ENCODE measurements around the gene TFDP1.

TFDP1 gene

DNA sequence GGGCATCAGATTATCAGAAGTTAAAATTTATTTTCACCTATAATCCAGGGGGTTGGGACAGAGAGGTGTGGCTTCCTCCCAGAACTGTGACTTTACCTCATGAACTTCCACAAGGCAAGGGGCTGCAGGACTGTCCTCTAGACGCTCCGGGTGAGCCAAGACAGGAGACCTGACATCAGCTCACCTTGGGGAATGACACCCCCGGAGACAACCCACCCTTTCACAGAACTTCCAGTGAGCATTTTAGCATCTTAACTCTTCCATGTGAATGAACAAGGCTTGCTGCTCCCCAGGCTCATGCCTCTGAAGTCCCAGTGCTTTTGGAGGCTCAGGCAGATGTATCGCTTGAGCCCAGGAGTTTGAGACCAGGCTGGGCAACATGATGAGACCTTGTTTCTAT is 29.4 kb upstream of the TFDP1 start:
- DNase-seq (ENCODE audit: low read depth): no peak
- no peak overlapping the region for H3K4me3 ChIP-seq (ENCODE audit: low read length)
- TF ChIP-seq, protein P1, sequence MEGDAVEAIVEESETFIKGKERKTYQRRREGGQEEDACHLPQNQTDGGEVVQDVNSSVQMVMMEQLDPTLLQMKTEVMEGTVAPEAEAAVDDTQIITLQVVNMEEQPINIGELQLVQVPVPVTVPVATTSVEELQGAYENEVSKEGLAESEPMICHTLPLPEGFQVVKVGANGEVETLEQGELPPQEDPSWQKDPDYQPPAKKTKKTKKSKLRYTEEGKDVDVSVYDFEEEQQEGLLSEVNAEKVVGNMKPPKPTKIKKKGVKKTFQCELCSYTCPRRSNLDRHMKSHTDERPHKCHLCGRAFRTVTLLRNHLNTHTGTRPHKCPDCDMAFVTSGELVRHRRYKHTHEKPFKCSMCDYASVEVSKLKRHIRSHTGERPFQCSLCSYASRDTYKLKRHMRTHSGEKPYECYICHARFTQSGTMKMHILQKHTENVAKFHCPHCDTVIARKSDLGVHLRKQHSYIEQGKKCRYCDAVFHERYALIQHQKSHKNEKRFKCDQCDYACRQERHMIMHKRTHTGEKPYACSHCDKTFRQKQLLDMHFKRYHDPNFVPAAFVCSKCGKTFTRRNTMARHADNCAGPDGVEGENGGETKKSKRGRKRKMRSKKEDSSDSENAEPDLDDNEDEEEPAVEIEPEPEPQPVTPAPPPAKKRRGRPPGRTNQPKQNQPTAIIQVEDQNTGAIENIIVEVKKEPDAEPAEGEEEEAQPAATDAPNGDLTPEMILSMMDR (conservative IDR thresholded peaks at IDR 0.05; ENCODE audit: low read depth, low read length): no peak

- DNase-seq (ENCODE audit: low read depth): no peak
- TF ChIP-seq, protein P1 (conservative IDR thresholded peaks at IDR 0.05; ENCODE audit: low read depth, low read length): no peak
- no peak overlapping the region for H3K4me3 ChIP-seq (ENCODE audit: low read length)
These were observed 27.5 kb upstream of the TFDP1 start for GRCh38 chr13:113557013-113557412.

DNA sequence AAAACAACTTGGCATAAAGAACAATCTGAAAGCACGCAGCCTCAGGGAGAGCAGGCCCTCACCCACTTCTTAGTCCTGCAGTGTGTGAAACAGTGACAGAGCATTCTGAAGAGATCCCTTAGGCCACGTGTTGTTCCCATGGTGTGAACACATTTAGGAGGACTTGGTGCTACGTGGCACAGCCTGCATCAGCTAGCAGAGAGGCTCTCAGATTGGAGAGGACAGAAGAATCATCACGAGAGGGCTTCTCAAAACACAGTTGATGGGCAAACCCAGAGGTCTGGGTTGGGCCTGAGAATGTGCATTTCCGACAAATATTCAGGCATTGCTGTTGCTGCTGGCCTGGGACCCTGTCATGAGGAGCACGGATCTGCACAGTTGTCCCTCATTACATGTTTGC is 26.1 kb upstream of the TFDP1 start:
- TF ChIP-seq, protein P1 (conservative IDR thresholded peaks at IDR 0.05; ENCODE audit: low read depth, low read length): no peak
- no peak overlapping the region for H3K4me3 ChIP-seq (ENCODE audit: low read length)
- no peak for DNase-seq (ENCODE audit: low read depth)

DNA sequence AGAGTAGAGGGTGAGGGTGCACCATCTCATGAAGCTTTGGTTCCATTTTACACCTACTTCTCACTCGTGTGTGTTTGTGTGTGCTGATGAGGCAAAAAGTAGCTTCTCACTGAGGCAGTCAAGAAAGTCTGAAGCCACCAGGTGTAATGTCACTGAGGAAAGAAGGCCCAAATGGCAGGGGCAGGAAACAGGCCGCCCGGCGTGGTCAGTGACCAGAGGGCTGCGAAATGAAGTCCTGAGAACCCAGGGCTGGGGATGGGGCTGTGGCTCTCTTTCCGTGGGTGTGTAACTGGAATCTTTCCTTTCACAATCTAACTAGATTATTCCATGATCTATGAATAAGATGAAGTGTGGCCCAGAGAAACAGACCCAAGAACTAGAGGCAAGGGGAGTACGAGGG is 25.5 kb upstream of the TFDP1 start:
- DNase-seq (ENCODE audit: low read depth): no peak
- TF ChIP-seq, protein P1 (conservative IDR thresholded peaks at IDR 0.05; ENCODE audit: low read depth, low read length): no peak
- no peak overlapping the region for H3K4me3 ChIP-seq (ENCODE audit: low read length)

DNA sequence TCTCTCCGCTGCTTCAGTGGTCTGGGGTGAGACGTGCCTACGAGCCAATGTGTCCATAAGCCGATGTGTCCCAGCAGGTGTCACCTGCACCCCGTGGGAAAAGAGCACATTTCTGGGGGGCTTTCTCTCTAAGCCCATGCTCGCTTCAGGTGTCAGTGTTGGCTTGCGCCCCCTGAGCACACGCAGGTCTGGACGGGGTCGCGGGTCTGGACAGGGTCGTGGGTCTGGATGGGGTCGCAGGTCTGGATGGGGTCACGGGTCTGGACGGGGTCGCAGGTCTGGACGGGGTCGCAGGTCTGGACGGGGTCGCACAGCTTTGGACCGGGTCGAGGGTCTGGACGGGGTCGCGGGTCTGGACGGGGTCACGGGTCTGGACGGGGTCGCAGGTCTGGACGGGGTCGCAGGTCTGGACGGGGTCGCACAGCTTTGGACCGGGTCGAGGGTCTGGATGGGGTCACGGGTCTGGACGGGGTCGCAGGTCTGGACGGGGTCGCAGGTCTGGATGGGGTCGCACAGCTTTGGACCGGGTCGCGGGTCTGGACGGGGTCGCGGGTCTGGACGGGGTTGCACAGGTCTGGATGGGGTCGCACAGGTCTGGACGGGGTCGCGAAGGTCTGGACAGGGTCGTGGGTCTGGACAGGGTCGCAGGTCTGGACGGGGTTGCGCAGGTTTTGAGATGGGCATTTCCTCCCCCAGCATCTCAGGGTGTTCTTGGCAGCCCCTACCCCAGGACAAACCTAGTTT is 24.5 kb upstream of the TFDP1 start:
- H3K4me3 ChIP-seq (ENCODE audit: low read length): no peak overlapping the region
- TF ChIP-seq, protein P1 (conservative IDR thresholded peaks at IDR 0.05; ENCODE audit: low read depth, low read length): no peak
- DNase-seq (ENCODE audit: low read depth): no peak

DNA sequence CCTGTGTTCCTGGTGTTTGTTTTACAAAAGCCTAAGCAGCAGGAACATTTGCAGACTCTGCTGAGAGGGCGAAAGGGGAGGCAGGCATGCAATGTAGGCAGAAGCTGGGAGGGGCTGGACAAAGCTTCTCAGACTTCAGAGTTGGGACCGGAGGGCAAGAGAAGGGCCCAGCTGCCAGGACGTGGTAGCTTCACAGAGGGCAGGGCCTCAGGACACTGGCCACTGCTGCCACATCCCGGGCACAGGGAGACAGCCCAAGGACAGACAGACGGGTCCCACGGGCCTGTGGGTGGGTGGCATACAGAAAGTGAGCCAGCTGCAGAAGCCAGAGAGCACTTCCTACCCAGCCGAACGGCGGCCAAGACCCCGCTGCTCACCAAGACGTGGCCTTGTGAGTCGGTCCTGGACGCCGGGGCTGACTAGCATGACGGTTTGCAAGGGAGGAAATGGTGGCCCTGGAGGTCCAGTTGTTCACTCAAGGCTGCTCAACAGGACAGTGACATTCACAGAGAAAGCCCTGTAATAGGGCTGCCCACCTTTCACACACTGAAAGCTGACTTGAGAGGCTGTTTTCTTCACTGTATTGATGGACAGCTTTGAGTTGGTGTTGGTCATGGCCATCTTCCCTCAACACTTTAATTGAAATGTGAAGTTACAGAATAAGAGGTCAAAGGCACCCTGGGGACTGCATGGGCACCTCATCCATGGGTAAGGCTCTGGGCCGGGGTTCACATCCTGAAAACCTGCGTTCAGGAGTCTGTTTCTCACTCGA is 23.7 kb upstream of the TFDP1 start:
- TF ChIP-seq, protein P1 (conservative IDR thresholded peaks at IDR 0.05; ENCODE audit: low read depth, low read length): no peak
- no peak overlapping the region for H3K4me3 ChIP-seq (ENCODE audit: low read length)
- DNase-seq (ENCODE audit: low read depth): no peak

Measured in retinal pigment epithelial cell (primary cell).